B cell (primary cell): ENCODE results near the gene ANLN. TPM values are rescaled to one million over a fixed set of nuclear protein-coding genes. Genes with fewer than 3 reads are reported as not detected.

Experiments
- ATAC-seq: fragments of 200-7000 bp; cut with Tn5 transposase; one replicate; pipeline ENCODE4 v1.10.0; 2021; ENCODE audit warnings: low read depth, mild to moderate bottlenecking, moderate number of reproducible peaks, moderate library complexity
- CTCF ChIA-PET: fragments of 350-600 bp; sonication (Branson Sonifier 250); formaldehyde crosslinking; loops from one replicate; lab custom pipeline; 2021; ENCODE audit warnings: antibody characterized with exemption, inconsistent platforms; lab: Charles Lee
- POLR2A ChIA-PET: fragments of 350-600 bp; sonication (Branson Sonifier 250); formaldehyde crosslinking; loops from one replicate; lab custom pipeline; 2021; ENCODE audit warnings: antibody characterized with exemption; lab: Charles Lee
- DNase-seq: peaks from one replicate; pipeline ENCODE4 v3.0.0; 2013
- H2AFZ ChIP-seq: 2 replicates; pipeline ENCODE4 v1.6.1; 2012; ENCODE audit warnings: mild to moderate bottlenecking, low read depth, low read length; ENCODE audit not compliant: insufficient read depth, poor library complexity, severe bottlenecking
- H3K27ac ChIP-seq, 2 donors: 1 replicate in 1 of 2; 2 replicates in 1 of 2; pipeline ENCODE4 v1.5.1; 2012 to 2013; ENCODE audit warnings: low read length in 2 of 2, mild to moderate bottlenecking in 2 of 2, moderate library complexity in 1 of 2
- H3K27me3 ChIP-seq, 4 experiments: fragments of 200-600 bp in 1 of 4; sonication (generic) in 1 of 4; replicated peaks in 1 of 4; 1 replicate in 2 of 4; 2 replicates in 2 of 4; pipeline versions ENCODE4 v1.6.1 to v1.7.0; 2013 to 2016; ENCODE audit warnings: low read length in 3 of 4, mild to moderate bottlenecking in 2 of 4, mixed read lengths in 1 of 4, moderate library complexity in 1 of 4; ENCODE audit not compliant: insufficient read depth in 4 of 4, control insufficient read depth in 3 of 4; ENCODE audit errors: control extremely low read depth in 1 of 4
- H3K36me3 ChIP-seq, 2 experiments: replicated peaks in 1 of 2; 1 replicate in 1 of 2; 2 replicates in 1 of 2; pipeline versions ENCODE4 v1.6.1 to v1.7.1; 2013; ENCODE audit warnings: low read length in 1 of 2; ENCODE audit not compliant: insufficient read depth in 2 of 2, control insufficient read depth in 1 of 2; ENCODE audit errors: control extremely low read depth in 1 of 2, extremely low read depth in 1 of 2
- H3K4me1 ChIP-seq, 2 donors: fragments of 200-600 bp in 1 of 2; sonication (generic) in 1 of 2; 1 replicate in 1 of 2; 2 replicates in 1 of 2; pipeline versions ENCODE4 v1.5.1 to v1.6.1; 2013 to 2017; ENCODE audit warnings: low read length in 2 of 2; ENCODE audit not compliant: control insufficient read depth in 2 of 2, insufficient read depth in 2 of 2
- H3K4me2 ChIP-seq: replicated peaks from 2 replicates; pipeline ENCODE3; 2012; ENCODE audit warnings: mild to moderate bottlenecking, low read depth, low read length; ENCODE audit not compliant: poor library complexity, severe bottlenecking
- H3K4me3 ChIP-seq, 5 experiments: fragments of 200-600 bp in 1 of 5; sonication (generic) in 1 of 5; 1 replicate in 3 of 5; 2 replicates in 2 of 5; pipeline versions ENCODE4 v1.5.1 to v1.7.0; 2011 to 2016; ENCODE audit warnings: low read length in 4 of 5, mild to moderate bottlenecking in 4 of 5, low read depth in 2 of 5, control low read depth in 1 of 5, moderate library complexity in 1 of 5; ENCODE audit not compliant: insufficient read depth in 1 of 5; ENCODE audit errors: control extremely low read depth in 1 of 5, extremely low read depth in 1 of 5
- H3K79me2 ChIP-seq: fragments of 200-600 bp; sonication (generic); one replicate; pipeline ENCODE4 v1.6.0; 2016; ENCODE audit warnings: low read length; ENCODE audit not compliant: control insufficient read depth, insufficient read depth
- H3K9ac ChIP-seq: fragments of 200-600 bp; sonication (generic); 2 replicates; pipeline ENCODE4 v1.6.1; 2017; ENCODE audit warnings: mild to moderate bottlenecking, low read length, moderate library complexity
- H3K9me3 ChIP-seq, 3 donors: one replicate each; pipeline versions ENCODE4 v1.6.1 to v1.7.1; 2013; ENCODE audit warnings: low read length in 2 of 3; ENCODE audit not compliant: control insufficient read depth in 2 of 3, insufficient read depth in 1 of 3; ENCODE audit errors: control extremely low read depth in 1 of 3
- H4K20me1 ChIP-seq: 2 replicates; pipeline ENCODE4 v1.6.0; 2012; ENCODE audit warnings: mild to moderate bottlenecking, low read length; ENCODE audit not compliant: insufficient read depth, control insufficient read depth, poor library complexity, severe bottlenecking
- H3K27ac Mint-ChIP-seq: one replicate; pipeline ENCODE4 v1.8.0; 2021; ENCODE audit warnings: mixed read lengths
- H3K27me3 Mint-ChIP-seq: one replicate; pipeline ENCODE4 v1.8.0; 2021; ENCODE audit warnings: mixed read lengths
- H3K4me1 Mint-ChIP-seq: one replicate; pipeline ENCODE4 v1.8.0; 2021; ENCODE audit warnings: mixed read lengths
- H3K4me3 Mint-ChIP-seq: one replicate; pipeline ENCODE4 v1.8.0; 2021; ENCODE audit warnings: mixed read lengths
- H3K9me3 Mint-ChIP-seq: one replicate; pipeline ENCODE4 v1.8.0; 2022; ENCODE audit warnings: mixed read lengths; ENCODE audit not compliant: insufficient read depth
- EZH2 ChIP-seq: IDR thresholded peaks from 2 replicates; pipeline ENCODE4 v1.6.1; 2012; ENCODE audit warnings: borderline replicate concordance, low read depth, mild to moderate bottlenecking, moderate library complexity, low read length; ENCODE audit not compliant: insufficient read depth, poor library complexity, severe bottlenecking
- WGBS: methylation state at CpG from one replicate; pipeline ENCODE4 v1.1.5; 2013; ENCODE audit warnings: missing lambda C conversion rate; ENCODE audit not compliant: insufficient coverage; 5-methylcytosine and 5-hydroxymethylcytosine counted together
- intact Hi-C: fragments of 100-400 bp; cut with micrococcal nuclease; formaldehyde crosslinking; loops from one replicate; pipeline ENCODE4 v1.10.0; 2022
- polyA plus RNA-seq: library from polyadenylated mRNA; depleted of rRNA; stranded (reverse); fragments of >200 nt; gene quantifications from 2 replicates; pipeline ENCODE4 v1.2.3, GENCODE V29; 2012
- total RNA-seq, 2 donors: library from RNA; stranded (reverse); fragments of 120-200 nt in 1 of 2; gene quantifications; 1 replicate in 1 of 2; 2 replicates in 1 of 2; pipeline versions ENCODE4 v1.2.3 to v1.2.4, GENCODE V29; 2013 to 2022
- TF ChIP-seq, protein P1 (sequence below): fragments of 200-600 bp; IDR thresholded peaks from one replicate; pipeline ENCODE4 v1.8.0; 2022; ENCODE audit warnings: antibody characterized with exemption, mild to moderate bottlenecking

ANLN gene
- total and polyA plus RNA-seq, 2 donors (not counting 1 experiment from before 2014, with no cell fraction given), result 0.19 to 0.32 TPM

DNA sequence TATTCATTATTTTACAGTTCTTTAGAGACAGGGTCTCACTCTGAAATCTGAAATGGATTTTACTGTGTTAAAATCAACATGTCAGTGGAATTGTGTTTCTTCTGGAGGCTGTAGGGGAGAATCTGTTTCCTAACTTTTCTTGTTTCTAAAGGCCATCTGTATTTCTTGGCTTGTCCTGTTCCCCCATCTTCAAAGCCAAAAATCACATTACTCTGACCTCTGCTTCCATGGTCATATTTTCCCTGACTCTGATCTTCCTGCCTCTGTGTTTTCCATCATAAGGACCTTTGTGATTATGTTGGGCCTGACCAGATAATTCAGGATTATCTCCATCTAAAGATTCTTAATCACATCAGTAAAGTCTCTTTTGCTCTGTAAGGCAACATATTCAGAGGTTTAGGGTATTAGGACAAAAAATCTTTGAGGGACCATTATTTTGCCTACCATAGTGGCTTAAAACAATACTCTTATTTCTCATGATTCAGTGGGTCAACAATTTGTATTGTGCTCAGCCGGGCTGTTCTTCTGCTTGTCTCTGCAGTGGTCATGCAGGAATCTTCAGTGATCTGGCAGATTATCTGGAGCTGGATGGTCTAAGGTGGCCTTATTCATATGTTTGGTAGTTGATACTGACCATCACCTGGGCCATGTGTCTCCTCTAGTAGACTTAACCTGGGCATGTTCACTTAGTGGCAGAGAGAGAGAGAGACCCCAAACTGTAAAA is 5.7 kb downstream of the ANLN start:
- H3K9me3 ChIP-seq, result no peaks in the 10 kb centered on the region
- no peaks in the 10 kb centered on the region for H4K20me1 ChIP-seq
- no peak overlapping the region for H3K4me3 ChIP-seq
- Mint-ChIP-seq H3K9me3 (no peaks in the 10 kb centered on the region), H3K27me3 (peaks cover 10% of the 10 kb centered on the region), H3K27ac (no peak overlapping the region), H3K4me1 (peaks cover 21% of the 10 kb centered on the region), H3K4me3 (no peak overlapping the region)
- intact Hi-C loops, result no loop called here
- no peak for ATAC-seq
- no CpG with 5 or more reads among the region's 1 CpG for WGBS
- H3K4me2 ChIP-seq, result no peak overlapping the region
- ChIA-PET POLR2A (no interaction called here), CTCF (no interaction called here)
- H3K9ac ChIP-seq, result no peak overlapping the region
- H2AFZ ChIP-seq, result no peak overlapping the region
- H3K36me3 ChIP-seq, result peaks cover 0 to 3% of the 10 kb centered on the region in 2 experiments
- peaks cover 0 to 5% (median 2%) of the 10 kb centered on the region in 4 experiments for H3K27me3 ChIP-seq
- DNase-seq, result no peak
- H3K27ac ChIP-seq, result no peak overlapping the region
- H3K4me1 ChIP-seq, result peaks cover 5 to 13% of the 10 kb centered on the region in 2 donors
- H3K79me2 ChIP-seq, result peaks cover 30% of the 10 kb centered on the region
- TF ChIP-seq, protein P1, sequence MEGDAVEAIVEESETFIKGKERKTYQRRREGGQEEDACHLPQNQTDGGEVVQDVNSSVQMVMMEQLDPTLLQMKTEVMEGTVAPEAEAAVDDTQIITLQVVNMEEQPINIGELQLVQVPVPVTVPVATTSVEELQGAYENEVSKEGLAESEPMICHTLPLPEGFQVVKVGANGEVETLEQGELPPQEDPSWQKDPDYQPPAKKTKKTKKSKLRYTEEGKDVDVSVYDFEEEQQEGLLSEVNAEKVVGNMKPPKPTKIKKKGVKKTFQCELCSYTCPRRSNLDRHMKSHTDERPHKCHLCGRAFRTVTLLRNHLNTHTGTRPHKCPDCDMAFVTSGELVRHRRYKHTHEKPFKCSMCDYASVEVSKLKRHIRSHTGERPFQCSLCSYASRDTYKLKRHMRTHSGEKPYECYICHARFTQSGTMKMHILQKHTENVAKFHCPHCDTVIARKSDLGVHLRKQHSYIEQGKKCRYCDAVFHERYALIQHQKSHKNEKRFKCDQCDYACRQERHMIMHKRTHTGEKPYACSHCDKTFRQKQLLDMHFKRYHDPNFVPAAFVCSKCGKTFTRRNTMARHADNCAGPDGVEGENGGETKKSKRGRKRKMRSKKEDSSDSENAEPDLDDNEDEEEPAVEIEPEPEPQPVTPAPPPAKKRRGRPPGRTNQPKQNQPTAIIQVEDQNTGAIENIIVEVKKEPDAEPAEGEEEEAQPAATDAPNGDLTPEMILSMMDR, result no peak
- TF ChIP-seq EZH2, result no peak

DNA sequence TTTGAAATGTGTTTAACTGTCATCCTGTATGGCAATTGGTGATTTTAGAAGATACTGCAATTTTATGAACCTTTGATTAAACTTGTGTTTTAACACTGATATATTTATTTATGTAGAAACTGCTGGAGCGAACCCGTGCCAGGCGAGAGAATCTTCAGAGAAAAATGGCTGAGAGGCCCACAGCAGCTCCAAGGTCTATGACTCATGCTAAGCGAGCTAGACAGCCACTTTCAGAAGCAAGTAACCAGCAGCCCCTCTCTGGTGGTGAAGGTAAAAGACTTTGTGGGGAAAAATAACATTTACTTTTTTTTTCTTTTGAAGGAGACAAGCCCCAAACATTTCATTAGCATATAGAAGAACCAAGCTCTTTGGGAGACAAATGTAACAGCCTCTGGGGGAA is 6.5 kb downstream of the ANLN start:
- Histone ChIP-seq H3K79me2 (peaks cover 30% of the 10 kb centered on the region), H3K36me3 (peaks cover 0 to 3% of the 10 kb centered on the region in 2 experiments), H4K20me1 (no peaks in the 10 kb centered on the region), H3K4me1 (peaks cover 0 to 4% of the 10 kb centered on the region in 2 donors), H3K4me3 (no peak overlapping the region), H3K9ac (no peak overlapping the region), H2AFZ (no peak overlapping the region), H3K4me2 (no peak overlapping the region), H3K9me3 (no peaks in the 10 kb centered on the region), H3K27ac (no peak overlapping the region), H3K27me3 (peaks cover 0 to 5% (median 2%) of the 10 kb centered on the region in 4 experiments)
- H3K27me3 Mint-ChIP-seq, result peaks cover 10% of the 10 kb centered on the region
- TF ChIP-seq, protein P1, result no peak
- no peak for TF ChIP-seq EZH2
- ATAC-seq, result no peak
- peaks cover 14% of the 10 kb centered on the region for H3K4me1 Mint-ChIP-seq
- ChIA-PET CTCF (no interaction called here), POLR2A (no interaction called here)
- no peaks in the 10 kb centered on the region for H3K9me3 Mint-ChIP-seq
- DNase-seq, result no peak
- WGBS, result 100% methylated on average over 3 of the region's 4 CpGs
- H3K4me3 Mint-ChIP-seq, result no peak overlapping the region
- H3K27ac Mint-ChIP-seq, result no peak overlapping the region
- intact Hi-C loops, result no loop called here
